SK-N-SH treated with all-trans-retinoic acid at 6 μM for 48 hours (cell line): ENCODE measurements around the gene CNP.

Experiments used
- CSDC2 ChIP-seq: fragments of 250-450 bp; sonication (Bioruptor Pico); IDR thresholded peaks from 2 replicates; pipeline ENCODE4 v1.5.0; 2020; ENCODE audit warnings: mild to moderate bottlenecking, moderate library complexity
- ESRRG ChIP-seq: fragments of 250-450 bp; sonication (Bioruptor Pico); IDR thresholded peaks from 2 replicates; pipeline ENCODE4 v1.6.1; 2021; ENCODE audit warnings: mild to moderate bottlenecking
- PATZ1 ChIP-seq: fragments of 250-450 bp; sonication (Bioruptor Pico); IDR thresholded peaks from 2 replicates; pipeline ENCODE4 v1.8.0; 2020; ENCODE audit warnings: mild to moderate bottlenecking, moderate library complexity, borderline replicate concordance
- PPARA ChIP-seq: fragments of 250-450 bp; sonication (Bioruptor Pico); IDR thresholded peaks from 2 replicates; pipeline ENCODE4 v1.5.0; 2020; ENCODE audit warnings: mild to moderate bottlenecking, borderline replicate concordance
- RARB ChIP-seq: fragments of 250-450 bp; sonication (Bioruptor Pico); IDR thresholded peaks from 2 replicates; pipeline ENCODE4 v1.8.0; 2021; ENCODE audit warnings: mild to moderate bottlenecking, moderate library complexity
- SNAI2 ChIP-seq: fragments of 250-450 bp; sonication (Bioruptor Pico); IDR thresholded peaks from 2 replicates; pipeline ENCODE4 v1.5.0; 2020; ENCODE audit warnings: mild to moderate bottlenecking, moderate library complexity
- TOX ChIP-seq: fragments of 250-450 bp; sonication (Bioruptor Pico); IDR thresholded peaks from 2 replicates; pipeline ENCODE4 v1.8.0; 2021; ENCODE audit warnings: mild to moderate bottlenecking, moderate library complexity, borderline replicate concordance
- ZFP3 ChIP-seq: fragments of 250-450 bp; sonication (Bioruptor Pico); IDR thresholded peaks from 2 replicates; pipeline ENCODE4 v1.5.0; 2020; ENCODE audit warnings: mild to moderate bottlenecking, moderate library complexity
- ZNF565 ChIP-seq: fragments of 450-650 bp; formaldehyde crosslinking; conservative IDR thresholded peaks from 2 replicates; pipeline ENCODE4 v1.5.0; 2020; ENCODE audit warnings: low read depth, mild to moderate bottlenecking, moderate library complexity
- ZNF70 ChIP-seq: fragments of 450-650 bp; formaldehyde crosslinking; IDR thresholded peaks from 2 replicates; pipeline ENCODE4 v1.5.0; 2020; ENCODE audit warnings: mild to moderate bottlenecking, moderate library complexity
- TF ChIP-seq, protein P1 (sequence below): fragments of 250-450 bp; sonication (Bioruptor Pico); IDR thresholded peaks from 2 replicates; pipeline ENCODE4 v1.5.1; 2020; ENCODE audit warnings: low read depth, mild to moderate bottlenecking, moderate library complexity

DNA sequence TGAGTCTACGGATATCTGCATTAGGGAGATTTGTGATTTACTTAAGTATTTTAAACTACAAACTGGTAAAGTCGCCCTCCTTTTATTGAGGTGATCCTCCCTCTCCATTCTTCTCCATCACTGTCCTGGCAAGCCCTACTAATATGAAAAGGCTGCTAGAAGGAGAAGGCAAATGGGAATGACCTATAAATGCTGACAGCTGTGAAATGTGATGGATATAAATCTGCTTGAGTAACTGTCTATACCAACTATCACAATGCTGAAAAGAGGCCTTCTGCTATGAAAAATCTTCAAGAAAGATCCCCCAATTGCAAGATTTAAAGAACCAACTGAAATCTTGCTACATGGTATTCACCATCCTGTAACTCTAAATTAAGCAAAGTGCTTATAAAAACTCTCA lies 35.1 kb downstream of the CNP start:
- TF ChIP-seq ESRRG (no peak), ZNF70 (CRISPR knock-in tag) (no peak), CSDC2 (CRISPR knock-in tag) (no peak), PATZ1 (CRISPR knock-in tag) (no peak), SNAI2 (CRISPR knock-in tag) (no peak), ZFP3 (CRISPR knock-in tag) (no peak), TOX (no peak), PPARA (CRISPR knock-in tag) (no peak), RARB (no peak), ZNF565 (no peak)
- TF ChIP-seq, protein P1, sequence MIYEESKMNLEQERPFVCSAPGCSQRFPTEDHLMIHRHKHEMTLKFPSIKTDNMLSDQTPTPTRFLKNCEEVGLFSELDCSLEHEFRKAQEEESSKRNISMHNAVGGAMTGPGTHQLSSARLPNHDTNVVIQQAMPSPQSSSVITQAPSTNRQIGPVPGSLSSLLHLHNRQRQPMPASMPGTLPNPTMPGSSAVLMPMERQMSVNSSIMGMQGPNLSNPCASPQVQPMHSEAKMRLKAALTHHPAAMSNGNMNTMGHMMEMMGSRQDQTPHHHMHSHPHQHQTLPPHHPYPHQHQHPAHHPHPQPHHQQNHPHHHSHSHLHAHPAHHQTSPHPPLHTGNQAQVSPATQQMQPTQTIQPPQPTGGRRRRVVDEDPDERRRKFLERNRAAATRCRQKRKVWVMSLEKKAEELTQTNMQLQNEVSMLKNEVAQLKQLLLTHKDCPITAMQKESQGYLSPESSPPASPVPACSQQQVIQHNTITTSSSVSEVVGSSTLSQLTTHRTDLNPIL (CRISPR knock-in tag), result no peak
